ENCODE measurements around the gene EDIL3. TPM values are rescaled to one million over a fixed set of nuclear protein-coding genes. Genes with fewer than 3 reads are reported as not detected.

The EDIL3 gene
- total RNA-seq, 1 experiment from 2014 or later, result 17.6 TPM

GRCh38 chr5:84360056-84360455, 24.6 kb downstream of the EDIL3 start:
- CTCF ChIA-PET, result no interaction called here
- Histone ChIP-seq H3K27ac (ENCODE audit: low read length) (no peak overlapping the region), H3K9me3 (ENCODE audit: control insufficient read depth, insufficient read depth, low read depth, low read length) (no peaks in the 10 kb centered on the region), H3K4me3 (ENCODE audit: low read depth in 2 of 2, low read length in 2 of 2) (no peak overlapping the region), H3K27me3 (ENCODE audit: control insufficient read depth, insufficient read depth, low read length) (no peaks in the 10 kb centered on the region), H3K36me3 (ENCODE audit: control insufficient read depth, insufficient read depth, low read length) (no peaks in the 10 kb centered on the region), H3K4me1 (ENCODE audit: control insufficient read depth, insufficient read depth, low read length) (no peaks in the 10 kb centered on the region)
- TF ChIP-seq CTCF (IDR thresholded peaks at IDR 0.05), result no peak
- no peak for TF ChIP-seq REST (IDR thresholded peaks at IDR 0.05; ENCODE audit: insufficient read depth in 1 of 2, low read depth in 2 of 2, low read length in 1 of 2)
- ATAC-seq (no peak), DNase-seq (ENCODE audit: low read depth, low spot score) (no peak)
- intact Hi-C loops (cut with micrococcal nuclease; ENCODE audit: unreplicated experiment) (no loop called here), in situ Hi-C loops (cut with HindIII; ENCODE audit: low pct_unique_long_range_greater_than_20kb, low sequenced_read_pairs) (no loop called here)
- POLR2A ChIA-PET, result no interaction called here
- BruUV-seq (replicated peaks), result no TSS peak

DNA sequence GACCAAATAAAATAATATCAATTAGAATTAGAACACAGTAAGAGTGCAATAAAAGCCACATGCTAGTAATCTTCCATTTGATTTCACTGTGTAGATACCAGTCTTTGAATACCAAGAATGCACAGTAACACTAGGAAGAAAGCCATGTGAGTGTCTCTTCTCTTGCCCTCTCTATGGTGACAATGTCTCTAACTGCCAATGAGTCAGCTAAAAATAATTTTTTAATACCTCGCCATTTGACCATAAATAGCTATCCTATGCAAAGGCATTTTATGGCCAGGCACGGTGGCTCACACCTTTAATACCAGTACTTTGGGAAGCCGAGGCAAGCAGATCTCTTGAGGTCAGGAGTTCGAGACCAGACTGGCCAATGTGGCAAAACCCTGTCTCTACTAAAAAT, 30.6 kb downstream of the EDIL3 start:
- no peak overlapping the region for H3K4me3 ChIP-seq (ENCODE audit: low read depth in 2 of 2, low read length in 2 of 2)
- intact Hi-C loops (cut with micrococcal nuclease; ENCODE audit: unreplicated experiment) (no loop called here), in situ Hi-C loops (cut with HindIII; ENCODE audit: low pct_unique_long_range_greater_than_20kb, low sequenced_read_pairs) (no loop called here)
- POLR2A ChIA-PET, result no interaction called here
- CTCF ChIA-PET, result interaction anchor here (0.6 kb wide), 1 partner anchor 97 kb away, joined by 4 read pairs; no protein-coding TSS in a partner anchor
- no peaks in the 10 kb centered on the region for H3K36me3 ChIP-seq (ENCODE audit: control insufficient read depth, insufficient read depth, low read length)
- no peaks in the 10 kb centered on the region for H3K4me1 ChIP-seq (ENCODE audit: control insufficient read depth, insufficient read depth, low read length)
- H3K27me3 ChIP-seq (ENCODE audit: control insufficient read depth, insufficient read depth, low read length), result no peaks in the 10 kb centered on the region
- no peaks in the 10 kb centered on the region for H3K9me3 ChIP-seq (ENCODE audit: control insufficient read depth, insufficient read depth, low read depth, low read length)
- H3K27ac ChIP-seq (ENCODE audit: low read length), result no peak overlapping the region
- BruUV-seq (replicated peaks), result no TSS peak
- ATAC-seq (no peak), DNase-seq (ENCODE audit: low read depth, low spot score) (no peak)
- TF ChIP-seq POLR2AphosphoS5 (IDR thresholded peaks at IDR 0.05; ENCODE audit: low read depth, low read length), result no peak
- no peak for TF ChIP-seq TCF7L2 (IDR thresholded peaks at IDR 0.05; ENCODE audit: low read depth, low read length)
- no peak for TF ChIP-seq REST (IDR thresholded peaks at IDR 0.05; ENCODE audit: insufficient read depth in 1 of 2, low read depth in 2 of 2, low read length in 1 of 2)
- no peak for TF ChIP-seq SIN3A (IDR thresholded peaks at IDR 0.05; ENCODE audit: borderline replicate concordance, insufficient read depth, low read depth, low read length)
- TF ChIP-seq CTCF (IDR thresholded peaks at IDR 0.05), result no peak
